ENCODE data around the gene PARM1. TPM values are rescaled to one million over a fixed set of nuclear protein-coding genes. Genes with fewer than 3 reads are reported as not detected.

The PARM1 gene
- polyA plus RNA-seq, 1 donor = 69.8 TPM

DNA sequence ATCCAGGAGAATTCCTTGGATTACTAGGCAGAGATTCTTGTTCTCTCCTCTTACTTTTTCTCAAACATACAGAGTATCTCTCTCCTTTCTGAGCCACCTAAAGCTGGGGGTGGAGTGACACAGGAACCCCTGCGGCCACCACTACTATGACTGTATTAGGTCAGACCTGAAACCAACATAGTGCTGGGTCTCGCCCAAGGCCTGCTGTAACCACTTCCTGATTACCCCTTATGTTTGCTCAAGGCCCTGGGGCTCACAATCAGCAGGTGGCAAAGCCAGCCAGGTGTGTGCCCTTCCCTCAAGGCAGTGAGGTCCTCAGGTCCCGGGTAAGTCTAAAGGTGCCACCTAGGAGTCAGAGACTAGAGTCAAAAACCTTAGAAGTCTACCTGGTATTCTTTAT is 166.4 kb downstream of the PARM1 start:
- DNase-seq = no peak

Other genes starting within 250 kb of the PARM1 start
- 2.4 TPM for gene BTC, start 138.6 kb upstream of the PARM1 start, polyA plus RNA-seq (ENCODE audit: insufficient read length)

Measured in hindlimb muscle (tissue), 1 donor.